Neural progenitor cell (in vitro differentiated cells): Measurements from ENCODE around the gene PSMB7. TPM values are rescaled to one million over a fixed set of nuclear protein-coding genes. Genes with fewer than 3 reads are reported as not detected.

ENCODE experiments used
- DNase-seq: peaks from one replicate; pipeline ENCODE4 v3.0.0-alpha.2; 2016; ENCODE audit warnings: low spot score
- H2AFZ ChIP-seq: fragments of 200-600 bp; sonication (generic); replicated peaks from 2 replicates; pipeline ENCODE4 v1.6.1; 2016; ENCODE audit warnings: antibody characterized with exemption
- H3F3A ChIP-seq: fragments of 200-600 bp; sonication (generic); 2 replicates; pipeline ENCODE4 v1.6.1; 2016; ENCODE audit warnings: antibody characterized with exemption, low read depth
- H3K27ac ChIP-seq: fragments of 200-600 bp; sonication (generic); 2 replicates; pipeline ENCODE4 v1.5.1; 2016; ENCODE audit warnings: mild to moderate bottlenecking
- H3K27me3 ChIP-seq: fragments of 200-600 bp; sonication (generic); 2 replicates; pipeline ENCODE4 v1.6.1; 2016; ENCODE audit warnings: mild to moderate bottlenecking, moderate library complexity
- H3K36me3 ChIP-seq: fragments of 200-600 bp; sonication (generic); 2 replicates; pipeline ENCODE4 v1.5.1; 2016
- H3K4me1 ChIP-seq: fragments of 200-600 bp; sonication (generic); 2 replicates; pipeline ENCODE4 v1.6.1; 2016; ENCODE audit warnings: mixed run types
- H3K4me2 ChIP-seq: fragments of 200-600 bp; sonication (generic); 2 replicates; pipeline ENCODE4 v1.6.1; 2016
- H3K4me3 ChIP-seq: fragments of 200-600 bp; sonication (generic); 2 replicates; pipeline ENCODE4 v1.5.1; 2016
- H3K79me2 ChIP-seq: fragments of 200-600 bp; sonication (generic); 2 replicates; pipeline ENCODE4 v1.6.1; 2016; ENCODE audit warnings: low read depth
- H3K9ac ChIP-seq: fragments of 200-600 bp; sonication (generic); 2 replicates; pipeline ENCODE4 v1.6.1; 2016
- H3K9me3 ChIP-seq: fragments of 200-600 bp; sonication (generic); 2 replicates; pipeline ENCODE4 v1.5.1; 2016; ENCODE audit warnings: low read depth
- H4K20me1 ChIP-seq: fragments of 200-600 bp; sonication (generic); 2 replicates; pipeline ENCODE4 v1.6.1; 2016; ENCODE audit warnings: low read depth
- H3K27ac Mint-ChIP-seq: 3 replicates; pipeline ENCODE4 v1.8.0; 2021; ENCODE audit warnings: mixed read lengths
- H3K27me3 Mint-ChIP-seq: 2 replicates; pipeline ENCODE4 v1.8.0; 2022; ENCODE audit warnings: low read depth, mild to moderate bottlenecking, inconsistent platforms, moderate library complexity, mixed read lengths; ENCODE audit not compliant: insufficient read depth
- H3K36me3 Mint-ChIP-seq: 3 replicates; pipeline ENCODE4 v1.8.0; 2021; ENCODE audit warnings: mixed read lengths
- H3K4me1 Mint-ChIP-seq: 3 replicates; pipeline ENCODE4 v1.8.0; 2021; ENCODE audit warnings: mixed read lengths
- H3K4me3 Mint-ChIP-seq: 3 replicates; pipeline ENCODE4 v1.8.0; 2021; ENCODE audit warnings: mild to moderate bottlenecking, moderate library complexity, mixed read lengths
- H3K9me3 Mint-ChIP-seq: 3 replicates; pipeline ENCODE4 v1.8.0; 2020; ENCODE audit warnings: mixed read lengths
- EZH2 ChIP-seq: fragments of 200-600 bp; sonication (generic); IDR thresholded peaks from 2 replicates; pipeline ENCODE4 v1.6.1; 2017; ENCODE audit warnings: antibody characterized with exemption, mild to moderate bottlenecking, moderate library complexity
- EZH2phosphoT487 ChIP-seq: fragments of 200-600 bp; sonication (generic); IDR thresholded peaks from 2 replicates; pipeline ENCODE4 v1.6.1; 2017; ENCODE audit warnings: antibody characterized with exemption
- total RNA-seq: library from RNA; depleted of rRNA; stranded (reverse); fragments of >200 nt; gene quantifications from 2 replicates; pipeline ENCODE4 v1.2.3, GENCODE V29; 2015; ENCODE audit warnings: low replicate concordance
- TF ChIP-seq, protein P1 (sequence below): fragments of 200-600 bp; sonication (generic); IDR thresholded peaks from 2 replicates; pipeline ENCODE4 v1.5.1; 2017; ENCODE audit warnings: antibody characterized with exemption, mild to moderate bottlenecking

Gene PSMB7
- total RNA-seq, 1 donor from 2014 or later: 249 TPM

DNA sequence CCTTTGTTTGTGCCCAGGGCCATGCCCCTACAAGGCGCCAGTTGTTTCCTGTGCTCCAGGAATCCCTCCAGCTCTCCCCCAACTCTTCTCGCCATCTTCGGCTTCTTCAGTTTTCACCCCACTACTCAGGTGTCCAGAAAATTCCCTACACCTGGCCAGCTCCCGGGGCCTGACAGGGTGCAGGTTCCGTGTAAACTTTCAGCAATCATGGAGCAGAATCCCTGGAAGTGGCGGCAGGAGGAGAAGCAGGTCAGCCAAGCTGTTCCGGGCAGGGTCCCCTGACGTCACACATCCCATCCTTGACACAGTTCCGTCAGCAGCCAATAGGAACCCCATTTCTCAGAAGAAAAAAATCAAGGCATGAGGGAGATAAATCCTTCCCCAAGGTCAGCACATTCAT lies 22.8 kb upstream of the PSMB7 start:
- H3K9me3 ChIP-seq: no peaks in the 10 kb centered on the region
- no peaks in the 10 kb centered on the region for H4K20me1 ChIP-seq
- H3K4me2 ChIP-seq: no peak overlapping the region
- no peak overlapping the region for H3K9ac ChIP-seq
- no peak overlapping the region for H2AFZ ChIP-seq
- H3K4me3 ChIP-seq: no peak overlapping the region
- no peaks in the 10 kb centered on the region for H3K36me3 Mint-ChIP-seq
- no peak overlapping the region for H3K27ac ChIP-seq
- no peaks in the 10 kb centered on the region for H3F3A ChIP-seq
- TF ChIP-seq, protein P1, sequence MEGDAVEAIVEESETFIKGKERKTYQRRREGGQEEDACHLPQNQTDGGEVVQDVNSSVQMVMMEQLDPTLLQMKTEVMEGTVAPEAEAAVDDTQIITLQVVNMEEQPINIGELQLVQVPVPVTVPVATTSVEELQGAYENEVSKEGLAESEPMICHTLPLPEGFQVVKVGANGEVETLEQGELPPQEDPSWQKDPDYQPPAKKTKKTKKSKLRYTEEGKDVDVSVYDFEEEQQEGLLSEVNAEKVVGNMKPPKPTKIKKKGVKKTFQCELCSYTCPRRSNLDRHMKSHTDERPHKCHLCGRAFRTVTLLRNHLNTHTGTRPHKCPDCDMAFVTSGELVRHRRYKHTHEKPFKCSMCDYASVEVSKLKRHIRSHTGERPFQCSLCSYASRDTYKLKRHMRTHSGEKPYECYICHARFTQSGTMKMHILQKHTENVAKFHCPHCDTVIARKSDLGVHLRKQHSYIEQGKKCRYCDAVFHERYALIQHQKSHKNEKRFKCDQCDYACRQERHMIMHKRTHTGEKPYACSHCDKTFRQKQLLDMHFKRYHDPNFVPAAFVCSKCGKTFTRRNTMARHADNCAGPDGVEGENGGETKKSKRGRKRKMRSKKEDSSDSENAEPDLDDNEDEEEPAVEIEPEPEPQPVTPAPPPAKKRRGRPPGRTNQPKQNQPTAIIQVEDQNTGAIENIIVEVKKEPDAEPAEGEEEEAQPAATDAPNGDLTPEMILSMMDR: no peak
- TF ChIP-seq EZH2phosphoT487: no peak
- no peak for TF ChIP-seq EZH2
- no peak for DNase-seq
- H3K27me3 Mint-ChIP-seq: peaks cover 20% of the 10 kb centered on the region
- H3K27me3 ChIP-seq: no peaks in the 10 kb centered on the region
- H3K4me1 ChIP-seq: no peaks in the 10 kb centered on the region
- H3K27ac Mint-ChIP-seq: no peak overlapping the region
- H3K4me1 Mint-ChIP-seq: no peaks in the 10 kb centered on the region
- H3K9me3 Mint-ChIP-seq: no peaks in the 10 kb centered on the region
- H3K36me3 ChIP-seq: no peaks in the 10 kb centered on the region
- H3K4me3 Mint-ChIP-seq: no peak overlapping the region
- no peaks in the 10 kb centered on the region for H3K79me2 ChIP-seq

DNA sequence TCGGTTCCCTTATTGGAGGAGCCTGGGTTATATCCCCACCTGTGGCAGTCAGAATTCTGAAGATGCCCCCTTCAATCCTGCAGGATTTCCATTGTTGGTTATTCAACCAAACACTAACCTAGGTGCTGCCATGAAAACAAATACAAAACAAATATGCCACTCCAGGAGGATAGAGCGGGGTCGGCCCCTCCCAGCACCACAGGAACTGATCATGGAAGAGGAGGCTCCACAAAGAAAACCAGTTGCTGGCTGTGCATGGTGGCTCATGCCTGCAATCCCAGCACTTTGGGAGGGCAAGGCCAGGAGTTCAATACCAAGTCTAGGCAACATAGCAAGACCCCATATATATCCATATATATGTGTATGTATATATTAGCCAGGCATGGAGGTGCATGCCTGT lies 21.8 kb upstream of the PSMB7 start:
- no peaks in the 10 kb centered on the region for H3K36me3 ChIP-seq
- H3K27me3 ChIP-seq: no peaks in the 10 kb centered on the region
- no peak overlapping the region for H3K27ac ChIP-seq
- no peaks in the 10 kb centered on the region for H3K9me3 ChIP-seq
- H3K4me2 ChIP-seq: no peak overlapping the region
- no peaks in the 10 kb centered on the region for H3K79me2 ChIP-seq
- no peak for DNase-seq
- H3K9ac ChIP-seq: no peak overlapping the region
- H3K4me3 Mint-ChIP-seq: no peak overlapping the region
- no peaks in the 10 kb centered on the region for H3K4me1 ChIP-seq
- H3K36me3 Mint-ChIP-seq: no peaks in the 10 kb centered on the region
- no peak overlapping the region for H2AFZ ChIP-seq
- TF ChIP-seq, protein P1: no peak
- no peak for TF ChIP-seq EZH2phosphoT487
- no peak for TF ChIP-seq EZH2
- no peak overlapping the region for H3K4me3 ChIP-seq
- peaks cover 19% of the 10 kb centered on the region for H3K27me3 Mint-ChIP-seq
- H3K4me1 Mint-ChIP-seq: peaks cover 2% of the 10 kb centered on the region
- H4K20me1 ChIP-seq: no peaks in the 10 kb centered on the region
- no peaks in the 10 kb centered on the region for H3F3A ChIP-seq
- no peaks in the 10 kb centered on the region for H3K9me3 Mint-ChIP-seq
- H3K27ac Mint-ChIP-seq: no peak overlapping the region

DNA sequence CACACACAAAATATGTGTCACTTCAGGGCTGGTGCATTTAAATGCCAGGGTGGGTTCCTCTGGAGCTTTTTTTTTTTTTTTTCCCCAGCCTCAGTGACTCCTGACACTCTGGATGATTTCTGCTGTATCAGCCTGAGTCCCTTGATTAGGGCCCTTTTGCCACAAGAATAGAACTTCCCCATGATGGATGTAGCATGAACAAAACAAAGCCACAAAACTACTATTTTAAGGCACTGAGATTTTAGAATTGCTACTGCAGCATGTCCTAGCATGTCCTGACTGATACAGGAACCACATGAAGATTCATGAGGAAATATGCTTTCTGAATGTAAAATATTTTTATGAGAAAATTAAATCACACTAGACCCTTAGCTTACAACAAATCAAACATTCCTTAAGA lies 21.1 kb upstream of the PSMB7 start:
- TF ChIP-seq EZH2phosphoT487: no peak
- H3K36me3 Mint-ChIP-seq: no peaks in the 10 kb centered on the region
- no peaks in the 10 kb centered on the region for H3K9me3 Mint-ChIP-seq
- Histone ChIP-seq H3K9me3 (no peaks in the 10 kb centered on the region), H2AFZ (no peak overlapping the region), H3F3A (no peaks in the 10 kb centered on the region), H3K4me1 (no peaks in the 10 kb centered on the region), H3K27ac (no peak overlapping the region), H3K79me2 (no peaks in the 10 kb centered on the region), H3K4me3 (no peak overlapping the region), H4K20me1 (no peaks in the 10 kb centered on the region), H3K9ac (no peak overlapping the region), H3K27me3 (no peaks in the 10 kb centered on the region), H3K4me2 (no peak overlapping the region), H3K36me3 (no peaks in the 10 kb centered on the region)
- no peak for DNase-seq
- no peak overlapping the region for H3K27ac Mint-ChIP-seq
- peaks cover 19% of the 10 kb centered on the region for H3K27me3 Mint-ChIP-seq
- peaks cover 4% of the 10 kb centered on the region for H3K4me1 Mint-ChIP-seq
- no peak overlapping the region for H3K4me3 Mint-ChIP-seq

DNA sequence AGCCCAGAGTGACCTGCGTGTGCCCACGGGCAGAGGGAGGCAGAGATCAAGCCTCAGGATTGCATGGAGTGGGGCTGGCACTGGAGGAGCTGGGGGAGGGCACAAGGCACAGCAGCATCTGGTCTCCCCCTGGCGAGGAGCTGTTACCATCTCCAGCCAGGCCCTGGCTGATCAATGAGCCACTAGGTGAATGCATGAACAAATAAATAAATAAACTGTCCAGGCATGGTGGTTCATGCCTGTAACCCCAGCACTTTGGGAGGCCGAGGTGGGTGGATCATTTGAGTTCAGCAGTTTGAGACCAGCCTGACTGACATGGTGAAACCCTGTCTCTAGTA lies 14.3 kb upstream of the PSMB7 start:
- Histone ChIP-seq H3K4me2 (no peak overlapping the region), H3K4me3 (no peak overlapping the region), H3K4me1 (no peaks in the 10 kb centered on the region), H3F3A (no peaks in the 10 kb centered on the region), H4K20me1 (no peaks in the 10 kb centered on the region), H3K79me2 (no peaks in the 10 kb centered on the region), H2AFZ (no peak overlapping the region), H3K27ac (no peak overlapping the region), H3K9ac (no peak overlapping the region), H3K36me3 (no peaks in the 10 kb centered on the region), H3K9me3 (no peaks in the 10 kb centered on the region), H3K27me3 (no peaks in the 10 kb centered on the region)
- peaks cover 4% of the 10 kb centered on the region for H3K4me1 Mint-ChIP-seq
- DNase-seq: no peak
- no peaks in the 10 kb centered on the region for H3K36me3 Mint-ChIP-seq
- no peak overlapping the region for H3K27ac Mint-ChIP-seq
- TF ChIP-seq EZH2phosphoT487: no peak
- no peak for TF ChIP-seq EZH2
- TF ChIP-seq, protein P1: no peak
- H3K4me3 Mint-ChIP-seq: no peak overlapping the region
- H3K27me3 Mint-ChIP-seq: peaks cover 9% of the 10 kb centered on the region
- H3K9me3 Mint-ChIP-seq: no peaks in the 10 kb centered on the region
